Inflammatory macrophage (primary cell): Measurements from ENCODE around the gene KRTAP5-1.

Experiments used
- DNase-seq, 2 donors: peaks; one replicate each; pipeline ENCODE4 v3.0.0-alpha.2; 2020 to 2022

Gene KRTAP5-1

GRCh38 chr11:1542267-1542666 lies 42.8 kb downstream of the KRTAP5-1 start:
- no peak for DNase-seq

DNA sequence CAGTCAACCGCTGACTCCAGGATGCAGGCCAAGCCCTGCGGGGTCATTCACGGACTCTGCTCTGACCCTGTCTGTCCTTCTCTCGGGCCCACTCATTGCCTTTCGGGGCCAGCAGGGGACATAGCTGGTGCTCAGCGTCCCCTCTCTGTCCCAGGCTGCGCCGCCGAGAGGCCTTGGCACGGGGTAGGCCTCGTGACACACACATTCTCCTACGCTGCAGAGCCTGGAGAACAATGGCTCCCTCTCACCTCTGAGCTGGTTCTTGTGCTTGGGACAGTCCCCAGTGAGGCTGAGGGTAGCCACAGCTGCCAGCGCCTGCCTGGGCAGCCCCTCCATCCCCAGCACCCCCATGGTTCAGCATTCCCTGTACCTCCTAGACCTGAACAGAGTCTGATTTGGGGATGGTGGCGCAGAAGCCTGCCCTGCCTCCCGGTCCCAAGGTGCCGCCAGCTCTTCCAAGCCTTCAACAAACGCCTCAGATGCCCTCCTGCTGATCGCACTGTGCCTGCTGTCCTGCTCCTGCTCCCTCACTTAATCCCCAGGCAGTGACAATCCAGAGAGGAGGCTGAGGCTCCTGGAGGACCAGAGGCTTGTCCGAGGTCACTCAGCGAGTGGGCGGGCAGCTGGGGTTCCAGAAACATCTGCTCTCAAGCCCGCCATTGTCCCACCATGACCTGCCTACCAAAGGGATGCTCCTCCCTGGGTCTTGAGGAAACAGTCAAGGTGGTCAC lies 43.4 kb downstream of the KRTAP5-1 start:
- DNase-seq, result no peak

- no peak for DNase-seq
Measured at GRCh38 chr11:1540074-1540473, 45.0 kb downstream of the KRTAP5-1 start.

DNA sequence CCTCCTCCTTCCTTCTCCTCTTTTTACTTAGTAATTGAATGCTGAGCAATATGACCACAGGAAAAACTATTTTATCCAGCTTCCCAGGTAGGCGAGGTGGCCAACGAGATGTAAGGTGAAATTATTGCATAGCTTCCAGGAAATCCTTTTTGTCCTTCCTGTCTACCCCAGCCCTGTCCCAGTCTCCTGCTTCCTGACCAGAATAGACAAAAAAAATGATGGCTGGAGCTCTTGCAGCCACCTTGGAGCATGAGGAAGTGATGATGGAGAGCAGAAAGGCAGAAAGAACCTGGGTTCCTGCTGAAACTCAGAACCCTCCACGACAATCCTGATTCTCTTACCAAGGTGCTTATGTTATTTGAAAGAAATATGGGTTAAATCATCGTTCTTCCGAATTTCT lies 46.9 kb downstream of the KRTAP5-1 start:
- DNase-seq, result no peak

DNA sequence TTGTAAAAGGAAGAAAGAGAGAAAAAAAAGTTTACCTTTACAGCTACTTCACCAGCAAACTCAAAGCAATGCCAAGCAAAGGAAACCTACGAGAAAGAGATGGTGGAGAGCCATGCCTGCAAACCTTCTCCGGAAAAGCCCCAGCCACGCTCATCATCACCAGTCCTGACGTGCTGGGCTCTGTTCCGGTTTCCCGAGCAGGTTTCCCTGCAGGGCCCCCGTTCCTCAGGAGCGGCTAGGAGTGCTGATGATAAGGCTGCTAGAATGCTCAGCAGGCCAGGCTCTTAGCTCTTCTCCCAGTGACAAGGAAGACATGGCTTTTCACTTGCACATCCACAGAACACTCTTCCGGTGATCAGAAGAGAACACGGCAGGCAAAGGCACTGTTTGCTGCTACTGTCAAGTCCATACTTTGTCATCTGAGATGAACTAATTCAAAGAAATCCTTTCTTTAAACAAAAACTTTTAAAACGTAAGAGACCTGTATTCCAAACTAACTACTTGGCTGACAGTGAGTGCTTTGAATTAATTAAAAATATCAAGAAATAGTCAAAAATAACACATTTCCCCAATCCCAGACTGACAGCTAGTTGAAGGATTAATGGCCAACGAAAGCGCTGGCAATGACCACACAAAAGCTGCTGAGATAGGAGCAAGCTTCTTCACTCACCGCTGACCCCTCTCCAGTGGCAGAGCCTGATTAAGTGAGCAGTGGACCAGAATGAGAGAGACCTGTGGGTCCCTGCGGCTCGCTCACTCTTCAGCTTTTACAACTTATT lies 48.8 kb downstream of the KRTAP5-1 start:
- no peak for DNase-seq

GRCh38 chr11:1534682-1535081 lies 50.4 kb downstream of the KRTAP5-1 start:
- DNase-seq, result no peak
